Measurements from ENCODE around the gene ATIC.

DNA sequence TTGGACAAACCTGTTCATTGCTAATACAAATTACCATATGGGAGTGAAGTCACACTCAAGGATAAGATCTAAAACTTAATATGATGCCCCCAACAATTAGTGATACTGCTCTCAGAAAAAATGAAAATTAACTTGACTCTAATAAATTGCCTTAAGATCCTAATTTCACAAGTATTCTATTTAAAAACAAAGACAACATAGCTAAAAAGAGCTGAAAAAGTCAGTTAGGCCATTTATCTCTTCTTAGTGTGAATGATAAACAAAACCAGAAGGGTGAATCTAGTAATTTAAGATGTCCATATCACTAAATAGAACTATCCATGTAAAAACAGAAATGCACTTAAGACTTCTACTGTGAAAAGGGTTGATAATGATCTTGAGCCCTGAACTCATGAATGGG lies 70.6 kb downstream of the ATIC start:
- TF ChIP-seq, protein P1, sequence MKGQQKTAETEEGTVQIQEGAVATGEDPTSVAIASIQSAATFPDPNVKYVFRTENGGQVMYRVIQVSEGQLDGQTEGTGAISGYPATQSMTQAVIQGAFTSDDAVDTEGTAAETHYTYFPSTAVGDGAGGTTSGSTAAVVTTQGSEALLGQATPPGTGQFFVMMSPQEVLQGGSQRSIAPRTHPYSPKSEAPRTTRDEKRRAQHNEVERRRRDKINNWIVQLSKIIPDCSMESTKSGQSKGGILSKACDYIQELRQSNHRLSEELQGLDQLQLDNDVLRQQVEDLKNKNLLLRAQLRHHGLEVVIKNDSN (IDR thresholded peaks at IDR 0.05) = no peak
- TF ChIP-seq TAF1 (IDR thresholded peaks at IDR 0.05; ENCODE audit: low read depth) = no peak
- no peak for TF ChIP-seq CEBPB (IDR thresholded peaks at IDR 0.05)
- TF ChIP-seq MAX (IDR thresholded peaks at IDR 0.05) = no peak
- TF ChIP-seq CREB1 (IDR thresholded peaks at IDR 0.05; ENCODE audit: low read depth) = no peak
- no peak for TF ChIP-seq EP300 (IDR thresholded peaks at IDR 0.05; ENCODE audit: borderline replicate concordance)
- TF ChIP-seq RAD21 (IDR thresholded peaks at IDR 0.05; ENCODE audit: low read depth) = no peak
- TF ChIP-seq TCF12 (IDR thresholded peaks at IDR 0.05; ENCODE audit: low read depth) = no peak

Measured in Ishikawa (cell line).